DOHH2 (cell line): ENCODE measurements around the gene GRID1.

ENCODE experiments used
- CTCF ChIP-seq: fragments of 200-600 bp; sonication (generic); IDR thresholded peaks from one replicate; pipeline ENCODE4 v1.5.1; 2014; ENCODE audit warnings: antibody characterized with exemption, mild to moderate bottlenecking, low read depth, low read length; ENCODE audit not compliant: poor library complexity, severe bottlenecking
- EZH2phosphoT487 ChIP-seq: fragments of 200-600 bp; sonication (generic); IDR thresholded peaks from 2 replicates; pipeline ENCODE4 v1.6.1; 2017; ENCODE audit warnings: borderline replicate concordance, mild to moderate bottlenecking, antibody characterized with exemption, low read length, moderate library complexity, mixed read lengths

GRCh38 chr10:85642421-85643170, 724.0 kb downstream of the GRID1 start:
- no peak for TF ChIP-seq CTCF
- TF ChIP-seq EZH2phosphoT487: no peak
